Stimulated activated CD4-positive, alpha-beta T cell treated with anti-CD3 and anti-CD28 coated beads, Interleukin-1b, Interleukin-23, amount 100 ng/mL, for 24 hours (primary cell): ENCODE data around the gene RHOH.
A peak's percentile ranks its signal among the peaks of the same experiment; 100 is the strongest.

Experiments
- DNase-seq, 4 experiments: peaks; one replicate each; pipeline ENCODE4 v3.0.0-alpha.2; 2020; ENCODE audit warnings: low read depth in 4 of 4, low spot score in 1 of 4

Gene RHOH

DNA sequence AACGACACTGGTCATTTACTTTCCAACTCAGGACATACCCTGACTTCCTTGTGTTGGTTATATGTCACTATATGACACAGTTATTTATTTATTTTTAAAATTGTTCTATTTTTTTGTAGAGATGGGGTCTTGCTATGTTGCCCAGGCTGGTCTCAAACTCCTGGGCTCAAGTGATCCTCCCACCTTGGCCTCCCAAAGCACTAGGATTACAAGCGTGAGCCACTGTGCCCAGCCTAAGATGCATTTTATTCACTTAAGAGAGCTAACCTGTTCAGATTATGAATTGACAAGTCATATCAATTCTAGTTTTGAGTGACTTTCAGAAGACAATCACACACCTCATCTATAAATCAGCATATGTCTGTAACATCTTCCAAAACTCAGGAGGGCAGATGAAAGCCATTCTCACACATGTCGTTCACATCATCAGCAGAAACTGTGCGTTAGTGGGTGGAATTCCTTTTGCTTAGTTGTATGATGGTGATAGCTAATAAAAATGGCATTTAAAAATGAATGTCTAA is 9.4 kb upstream of the RHOH start:
- no peak for DNase-seq

DNA sequence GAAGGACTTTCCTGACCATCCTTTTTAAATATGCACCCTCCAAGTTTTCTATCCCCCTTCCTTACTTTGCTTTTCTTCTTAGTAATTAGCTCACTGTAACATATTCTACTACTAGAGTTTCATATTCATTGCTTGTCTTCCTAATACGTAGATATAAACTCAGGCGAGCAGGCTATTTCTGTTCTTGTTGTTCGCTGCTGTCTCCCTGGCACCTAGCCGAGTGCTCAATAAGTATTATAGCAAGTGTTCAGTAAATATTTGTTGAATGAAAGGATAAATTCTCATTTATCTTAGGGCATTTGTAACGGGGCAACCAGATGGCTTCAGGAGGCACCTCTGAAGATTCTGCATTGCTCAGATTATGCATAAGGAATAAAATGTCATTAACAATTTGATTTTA is 6.8 kb upstream of the RHOH start:
- DNase-seq: no peak

DNA sequence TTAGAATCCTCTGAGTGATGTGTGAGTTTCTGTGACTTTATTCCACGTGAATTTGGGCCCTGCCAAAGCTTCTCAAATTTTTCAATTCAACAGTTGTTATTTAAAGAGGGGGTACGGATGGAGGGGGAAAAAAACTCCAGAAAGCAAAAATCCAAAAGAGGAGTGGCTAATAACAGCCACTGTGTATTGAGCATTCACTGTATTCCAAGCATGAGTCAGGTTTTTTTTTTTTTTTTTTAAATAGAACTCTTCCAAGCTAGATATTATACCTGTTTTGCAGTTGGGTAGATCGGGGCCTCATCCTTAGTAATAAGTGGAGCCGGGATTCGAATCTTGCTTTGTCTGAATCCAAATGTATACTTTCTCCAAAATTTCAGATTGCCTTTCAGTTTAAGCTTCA is 6.4 kb upstream of the RHOH start:
- no peak for DNase-seq

DNA sequence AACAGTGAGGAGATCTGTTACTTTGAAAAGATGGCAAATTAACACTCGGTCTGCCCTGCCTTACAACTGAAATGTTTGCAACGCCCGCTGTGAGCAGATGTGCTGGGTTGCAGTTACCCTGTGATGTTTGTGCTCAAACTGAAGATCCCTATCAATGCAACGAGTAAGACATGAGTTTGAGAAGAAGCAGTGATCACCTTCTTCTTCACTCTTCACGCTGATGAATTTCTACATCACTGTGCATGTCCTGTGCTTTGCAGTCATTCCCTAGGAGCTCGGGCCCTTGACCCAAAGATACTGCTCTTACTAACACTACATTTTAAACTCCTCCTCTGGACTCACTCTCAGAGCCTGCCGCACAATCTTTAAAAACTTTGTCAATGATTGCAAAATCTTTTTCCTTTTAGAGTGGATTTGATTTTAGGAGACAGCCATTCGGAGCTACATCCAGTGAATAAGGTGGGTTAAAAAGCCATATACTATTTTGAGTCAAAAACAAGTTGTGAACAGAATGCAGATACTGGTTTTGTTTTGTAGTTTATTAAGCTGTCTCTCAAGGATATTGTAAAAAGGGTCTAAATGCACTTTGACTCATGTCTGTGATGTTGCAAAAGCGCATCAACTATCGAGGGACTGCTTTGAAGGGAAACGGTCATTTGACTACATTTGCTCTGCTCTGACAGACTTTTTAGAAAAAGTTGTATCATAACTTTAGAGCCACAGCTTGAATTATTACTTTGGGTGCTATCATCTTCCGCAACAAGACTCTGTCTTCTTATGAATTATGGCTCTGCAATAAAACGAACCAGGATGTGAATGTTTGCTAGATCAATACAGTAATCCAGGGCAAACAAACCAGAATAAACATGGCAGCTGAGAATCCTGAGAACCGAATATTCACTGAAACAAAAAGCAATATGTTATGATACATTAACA is 5.7 kb upstream of the RHOH start:
- DNase-seq: no peak

DNA sequence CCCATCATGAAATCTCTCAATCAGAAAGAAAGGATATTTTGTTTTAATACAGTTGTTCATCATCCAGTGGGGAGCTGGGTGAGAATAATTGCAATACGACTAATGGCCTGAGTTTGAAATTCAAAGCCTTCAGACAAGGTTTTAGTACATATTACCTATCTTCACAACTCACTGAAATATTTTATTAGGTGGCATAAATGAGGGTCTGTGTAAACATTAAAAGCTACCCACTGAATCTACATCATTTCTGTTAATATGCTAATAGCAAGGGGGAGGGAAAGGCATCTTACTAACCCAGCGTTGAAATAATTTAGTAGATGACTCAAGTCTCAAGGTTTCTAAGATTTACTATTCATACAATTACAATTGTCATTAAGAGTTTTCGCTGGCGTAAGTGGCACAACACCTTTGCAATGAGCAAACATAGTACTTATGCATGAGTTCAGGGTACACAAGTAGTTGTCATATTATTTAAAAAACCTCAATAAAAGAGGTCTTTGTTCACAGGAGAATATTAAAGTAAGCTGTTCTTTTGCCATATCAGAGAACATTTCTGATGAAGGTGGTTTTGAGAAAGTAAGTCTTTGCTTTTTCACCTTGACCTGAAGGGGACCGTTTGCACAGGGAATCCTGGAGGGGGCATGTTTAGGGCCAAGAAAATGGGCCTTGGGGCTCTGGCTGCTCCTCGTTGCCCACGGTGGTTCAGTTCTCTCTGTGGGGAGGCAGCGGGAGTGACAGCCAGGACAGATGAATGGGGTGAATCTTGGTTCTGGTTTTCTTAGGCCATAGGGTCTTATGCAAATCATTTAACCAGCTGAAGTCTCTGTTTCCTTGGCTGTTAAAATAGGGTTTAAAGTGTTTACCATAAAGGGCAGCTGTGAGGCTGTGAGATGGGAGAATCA is 4.5 kb upstream of the RHOH start:
- no peak for DNase-seq

DNA sequence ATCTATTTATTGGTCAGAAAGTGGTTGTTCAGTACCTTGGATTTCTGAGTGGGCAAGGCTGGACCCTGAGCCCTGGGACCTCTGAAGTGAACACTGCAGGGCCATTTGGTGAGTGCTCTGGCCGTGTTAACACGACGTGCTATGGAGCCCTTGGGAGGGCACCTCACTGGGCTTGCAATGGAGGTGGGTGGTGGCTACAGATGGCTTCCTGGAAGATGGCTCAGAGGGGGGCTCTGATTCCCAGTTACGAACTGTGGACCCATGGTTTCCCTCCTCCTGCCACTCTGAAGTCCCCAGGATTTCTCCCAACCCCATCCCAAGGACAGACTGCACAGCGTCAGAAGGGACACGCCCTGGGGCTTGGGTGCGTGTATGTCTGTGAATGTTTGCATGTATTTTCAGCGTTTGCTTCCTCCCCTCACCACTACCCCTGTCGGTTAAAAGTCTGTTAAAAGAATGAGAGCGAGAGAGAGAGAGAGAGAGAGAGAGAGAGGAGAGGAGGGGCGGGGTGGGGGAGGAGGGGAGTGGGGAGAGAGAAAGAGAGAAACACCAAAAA is 3.7 kb upstream of the RHOH start:
- no peak for DNase-seq

DNA sequence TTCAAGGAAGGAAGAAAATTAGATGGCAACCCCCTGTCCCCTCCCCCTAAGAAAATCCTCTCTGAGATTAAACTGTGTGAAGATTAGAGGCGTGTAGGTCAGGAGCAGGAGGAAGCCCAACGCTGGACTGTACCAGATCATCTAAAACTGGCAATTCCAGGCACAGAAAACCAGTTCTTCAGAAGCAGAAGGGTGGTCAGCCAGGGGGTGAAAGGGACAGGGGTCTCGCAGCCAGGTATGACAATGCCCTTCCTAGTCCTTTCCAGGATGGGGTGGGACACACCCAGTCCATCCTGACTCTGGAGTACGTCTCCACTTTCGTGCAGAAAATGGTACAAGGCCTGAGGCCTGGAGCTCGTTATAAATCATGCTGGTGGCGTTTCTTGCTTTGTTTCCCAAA is 3.3 kb upstream of the RHOH start:
- no peak for DNase-seq

DNA sequence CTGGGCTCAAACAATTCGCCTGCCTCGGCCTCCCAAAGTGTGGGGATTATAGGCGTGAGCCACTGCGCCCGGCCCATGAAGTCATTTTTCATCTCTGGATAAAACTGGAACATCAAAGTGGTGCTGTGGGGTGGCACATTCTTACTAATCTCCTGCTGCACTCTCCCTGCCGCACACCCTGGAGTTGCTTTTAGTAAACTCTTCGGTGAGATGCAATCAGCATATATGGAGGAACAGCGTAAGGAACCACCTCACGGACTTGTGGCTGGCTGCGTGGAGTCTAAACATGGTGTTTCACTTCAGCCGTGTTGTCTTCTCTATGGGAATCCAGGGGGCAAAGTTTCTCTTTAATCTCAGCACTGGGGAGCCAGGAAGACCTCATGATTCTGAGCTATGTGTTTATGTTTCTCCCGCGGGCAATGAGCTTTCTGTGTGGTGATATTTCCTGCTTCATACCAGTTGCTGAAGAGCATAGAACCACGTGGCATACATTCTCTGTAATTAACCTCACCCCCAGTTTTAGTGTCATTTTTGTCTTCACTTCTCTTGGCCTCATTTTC is 2.1 kb upstream of the RHOH start:
- no peak for DNase-seq

DNA sequence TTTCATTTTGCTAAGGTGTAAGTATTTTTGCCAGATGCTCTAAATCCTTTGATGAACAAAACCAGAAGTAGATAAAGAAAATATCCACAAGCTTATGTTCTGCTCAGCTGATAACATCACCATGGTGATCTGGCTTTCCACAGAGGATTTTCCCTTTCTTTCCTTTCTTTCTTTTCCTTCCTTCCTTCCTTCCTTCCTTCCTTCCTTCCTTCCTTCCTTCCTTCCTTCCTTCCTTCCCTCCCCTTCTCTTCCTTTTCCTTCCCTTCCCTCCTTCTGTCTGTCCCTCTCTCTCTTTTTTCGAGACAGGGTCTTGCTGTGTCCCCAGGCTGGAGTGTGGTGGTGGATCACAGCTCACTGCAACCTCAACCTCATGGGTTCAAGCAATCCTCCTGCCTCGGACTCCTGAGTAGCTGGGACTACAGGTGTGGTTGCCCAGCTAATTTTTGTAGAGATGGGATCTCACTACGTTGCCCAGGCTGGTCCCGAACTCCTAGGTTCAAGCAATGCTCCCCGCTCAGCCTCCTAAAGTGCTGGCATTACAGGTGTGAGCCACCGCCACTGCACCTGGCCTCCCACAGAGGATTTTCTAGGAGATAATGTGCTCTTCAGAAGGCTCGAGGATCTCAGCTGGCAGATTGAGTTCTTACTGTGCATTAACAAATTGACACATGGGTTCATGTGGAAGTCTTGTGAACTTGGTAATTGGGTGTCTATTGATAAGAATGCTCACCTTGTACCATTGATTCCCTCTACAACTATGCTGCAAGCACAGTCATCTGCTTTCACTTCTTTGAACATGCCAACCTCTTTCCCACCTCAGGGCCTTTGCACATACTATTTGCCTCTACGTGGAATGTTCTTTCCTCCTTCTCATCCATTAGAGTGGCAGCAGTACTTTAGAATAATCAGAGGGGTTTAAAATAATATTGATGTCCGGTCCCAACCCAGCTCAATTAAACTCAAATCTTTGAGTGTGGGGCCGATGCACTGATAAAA is 1.4 kb upstream of the RHOH start:
- DNase-seq: no peak

DNA sequence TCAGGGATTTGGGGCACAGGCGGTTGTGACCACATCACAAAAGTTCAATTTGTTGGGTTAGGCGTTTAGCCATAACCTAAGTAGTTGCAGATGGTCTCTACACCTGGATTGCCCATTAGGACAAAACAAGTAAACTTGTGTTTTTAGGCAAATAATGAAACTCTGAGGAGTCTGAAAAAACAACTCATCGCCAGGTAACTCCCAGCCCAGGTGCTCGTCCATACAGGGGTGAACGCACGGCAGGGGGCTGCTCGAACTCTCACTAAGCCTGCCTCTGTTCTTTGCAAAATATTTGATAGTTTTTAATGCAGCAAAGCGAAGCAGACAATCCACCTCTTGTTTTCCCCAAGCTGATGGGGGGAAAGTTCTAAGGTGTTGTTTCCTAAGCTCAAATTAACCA is 559 bp upstream of the RHOH start:
- no peak for DNase-seq

DNA sequence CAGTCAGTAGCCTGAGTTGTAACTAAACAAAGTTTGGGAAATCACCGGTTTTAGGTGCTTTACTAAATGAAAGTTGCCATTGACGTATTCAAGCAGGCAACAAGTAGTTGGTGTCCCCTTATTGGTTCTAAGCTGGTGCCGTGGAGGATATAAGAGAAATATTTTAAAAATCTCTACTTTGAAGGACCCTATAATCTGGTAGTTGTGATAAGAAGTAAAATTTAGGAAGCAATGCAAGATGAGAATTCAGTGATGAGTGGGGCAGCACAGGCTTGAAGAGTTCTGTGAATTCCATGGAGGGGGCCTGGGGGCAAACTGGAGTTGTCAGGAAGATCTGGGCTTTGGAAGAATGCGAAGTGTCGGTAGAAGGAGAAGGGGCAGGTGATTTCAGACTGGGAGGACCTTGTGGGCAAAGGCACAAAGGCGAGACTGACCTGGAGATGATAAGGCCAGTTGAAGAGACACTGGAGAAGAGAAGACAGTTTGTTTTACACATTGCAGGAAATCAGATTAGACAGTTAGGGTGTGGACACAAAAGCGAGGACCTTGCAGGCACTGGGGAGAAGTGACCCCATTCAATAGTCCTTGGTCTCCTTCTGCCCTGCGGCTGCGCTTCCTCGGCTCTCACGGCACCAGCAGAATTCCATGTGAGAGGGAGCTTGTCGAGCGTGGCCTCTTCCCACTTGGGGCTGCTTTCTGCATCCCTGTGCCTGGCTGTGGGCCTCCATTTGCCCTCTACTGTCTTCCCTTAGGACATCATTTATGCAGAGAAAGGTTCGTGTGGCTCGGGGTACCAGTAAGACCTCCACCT is 1.3 kb downstream of the RHOH start:
- DNase-seq: no peak

DNA sequence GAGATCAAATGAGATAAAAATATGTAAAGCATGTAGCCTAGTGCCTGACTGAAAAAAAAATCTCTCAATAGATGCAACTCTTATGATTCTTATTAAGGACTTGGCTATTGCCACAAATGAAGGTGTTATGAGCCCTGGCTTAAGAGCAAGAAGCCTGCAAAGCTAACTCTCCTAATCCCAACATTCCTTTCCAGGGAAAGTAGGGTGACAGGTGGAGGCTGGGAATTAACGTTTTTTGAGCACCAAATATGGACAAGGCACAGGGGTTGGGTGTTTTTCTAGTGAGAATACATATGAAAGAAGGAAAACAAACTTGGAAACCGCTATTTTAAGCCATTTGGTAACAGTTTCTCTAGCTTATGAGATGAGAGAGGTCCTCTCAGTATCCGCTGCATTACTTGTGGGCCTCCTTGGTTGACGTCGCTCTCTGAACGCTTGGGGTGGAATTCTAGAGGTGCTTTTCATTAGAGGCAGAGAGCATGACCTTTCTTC is 2.4 kb downstream of the RHOH start:
- DNase-seq: no peak

DNA sequence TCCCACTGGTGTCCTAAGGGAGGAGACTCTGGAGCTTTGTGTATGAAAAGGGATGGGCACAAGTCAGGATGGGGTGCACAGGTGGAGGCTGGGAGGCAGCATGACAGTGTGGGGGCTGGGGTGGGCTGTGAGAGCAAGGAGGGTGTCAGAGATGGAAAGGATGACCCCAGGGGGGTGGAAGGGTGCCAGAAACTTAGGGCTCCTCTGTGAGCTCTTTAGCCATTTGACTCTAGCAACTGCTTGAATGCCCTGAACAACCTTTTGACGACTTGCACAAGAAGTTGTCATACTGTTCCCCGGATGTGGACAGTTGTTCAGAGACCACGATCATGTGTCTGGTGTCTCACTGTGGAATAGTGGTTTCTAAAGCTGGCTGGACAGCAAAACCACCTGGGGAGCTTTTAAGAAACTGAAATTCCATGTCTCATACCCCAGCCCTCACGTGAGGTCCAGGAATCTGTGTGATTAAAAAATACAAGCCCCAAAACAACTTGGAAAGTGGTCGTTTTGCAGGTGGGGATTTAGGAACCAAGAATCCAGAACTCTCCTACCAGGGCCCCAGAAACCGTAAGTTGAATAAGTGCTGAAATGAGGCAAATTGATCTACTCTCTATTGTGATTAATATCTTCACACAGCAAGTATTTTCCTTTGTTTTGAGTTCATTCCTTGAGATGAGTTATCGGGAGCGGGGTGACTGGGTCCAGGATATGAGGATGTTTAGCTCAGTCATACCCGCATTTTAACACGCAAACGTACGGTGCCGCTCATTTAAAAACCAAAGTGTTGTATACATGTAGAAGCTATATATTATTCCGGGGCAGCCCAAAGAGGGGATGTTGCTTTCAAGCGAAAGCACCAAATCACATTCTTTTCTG is 3.4 kb downstream of the RHOH start:
- peak in 1 of 4 experiments; percentile 61 for DNase-seq

DNA sequence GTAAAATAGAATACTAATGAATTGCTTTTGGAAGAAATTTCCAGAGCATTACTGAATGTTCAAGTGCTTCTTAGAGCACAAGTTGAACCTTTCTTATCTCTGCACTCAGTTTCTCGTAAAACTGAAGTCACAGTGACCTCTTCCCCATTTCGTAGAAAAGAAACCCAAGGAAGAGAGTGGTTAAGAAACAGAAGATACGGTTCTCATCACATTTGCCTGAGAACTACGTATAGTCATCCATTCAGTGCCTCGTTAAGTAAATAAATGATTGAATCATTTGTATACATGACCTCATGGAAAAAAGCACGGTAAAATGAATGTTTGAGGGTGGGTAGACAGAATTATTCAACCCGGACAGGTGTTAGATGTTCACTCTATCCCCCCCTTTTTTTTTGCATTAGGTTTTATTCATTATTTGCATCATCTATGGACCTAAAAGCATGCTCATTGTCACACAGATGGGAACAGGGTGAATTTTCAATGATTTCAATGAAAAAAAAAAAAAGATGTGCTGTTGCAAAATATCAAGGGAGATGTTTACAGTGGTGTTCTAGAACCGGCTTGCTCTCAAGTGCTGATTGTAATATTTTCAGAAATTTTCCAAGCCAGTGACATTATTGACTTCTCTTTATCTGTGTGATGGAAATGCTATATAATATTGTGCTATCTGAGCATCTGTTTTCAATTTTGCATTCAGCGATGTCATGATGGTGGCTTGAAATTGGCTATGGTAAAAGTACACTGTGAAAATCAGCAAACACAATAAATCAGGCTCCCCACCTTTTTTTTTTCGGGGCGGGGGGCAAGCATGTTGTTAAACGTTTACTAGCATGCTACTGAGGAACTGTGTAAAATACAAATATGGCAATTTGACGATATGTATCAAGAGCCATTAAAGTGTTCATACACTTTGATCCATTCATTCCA is 4.3 kb downstream of the RHOH start:
- DNase-seq: no peak

DNA sequence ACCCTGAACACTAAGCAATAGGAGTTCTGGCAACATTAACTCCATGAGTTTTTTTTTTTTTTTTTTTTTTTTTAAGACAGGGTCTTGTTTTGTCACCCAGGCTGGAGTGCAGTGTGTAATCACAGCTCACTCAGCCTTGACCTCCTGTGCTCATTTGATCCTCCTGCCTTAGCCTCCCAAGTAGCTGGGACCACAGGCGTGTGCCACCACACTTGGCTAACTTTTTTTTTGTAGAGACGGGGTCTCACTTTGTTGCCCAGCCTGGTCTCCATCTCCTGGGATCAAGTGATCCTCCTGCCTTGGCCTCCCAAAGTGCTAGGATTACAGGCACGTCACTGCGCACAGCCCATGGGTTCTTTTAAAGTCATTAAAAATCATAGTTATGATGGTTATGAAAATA is 5.1 kb downstream of the RHOH start:
- no peak for DNase-seq

DNA sequence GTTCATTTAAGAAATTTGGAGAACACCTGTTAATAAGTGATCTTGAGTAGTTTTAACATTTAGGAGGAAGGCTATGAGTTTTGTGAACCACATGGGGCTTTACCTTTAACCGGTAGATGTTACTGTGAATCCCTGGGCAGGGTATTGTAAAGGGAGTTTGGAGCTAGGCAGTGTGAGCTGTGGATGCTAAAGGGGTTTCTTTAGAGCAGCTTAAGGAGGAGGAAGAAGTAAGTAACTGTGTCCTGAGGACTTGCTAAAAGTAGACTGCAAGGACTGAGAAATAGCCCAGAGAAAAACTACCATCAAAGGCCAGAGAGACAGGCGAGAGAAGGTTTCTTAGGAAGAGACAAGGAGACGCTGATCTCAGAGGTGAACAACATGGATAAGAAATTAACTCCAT is 5.6 kb downstream of the RHOH start:
- DNase-seq: no peak
